HG03060 (cell line): ENCODE data around the gene APOBEC3A.
"Not testable (repeated sequence)": the region's sequence is repeated elsewhere in the genome, so short reads cannot be mapped to it uniquely, and the experiment has no call there.

Source experiments
- ATAC-seq: cut with Tn5 transposase; IDR thresholded peaks from one replicate; pipeline ENCODE4 v1.9.1; 2021; ENCODE audit warnings: low read depth, moderate number of reproducible peaks; ENCODE audit not compliant: unreplicated experiment

The APOBEC3A gene

DNA sequence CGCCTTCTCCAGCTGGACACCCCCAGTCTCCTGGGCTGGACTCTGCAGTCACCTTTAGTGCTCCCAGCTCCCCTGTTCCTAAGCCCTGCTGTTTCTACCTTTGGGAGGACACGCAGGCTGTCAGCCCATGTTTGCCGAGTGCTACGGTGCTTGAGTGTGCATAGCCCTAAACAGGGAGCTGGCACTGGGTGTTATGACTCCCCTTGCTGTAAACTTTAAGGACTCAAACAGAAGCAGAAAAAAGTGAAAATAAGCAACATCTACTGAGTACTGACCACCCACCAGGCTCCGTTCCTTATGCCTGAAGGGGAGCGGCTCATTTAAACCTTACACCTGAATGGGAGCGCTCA lies 17.4 kb downstream of the APOBEC3A start:
- no peak for ATAC-seq

DNA sequence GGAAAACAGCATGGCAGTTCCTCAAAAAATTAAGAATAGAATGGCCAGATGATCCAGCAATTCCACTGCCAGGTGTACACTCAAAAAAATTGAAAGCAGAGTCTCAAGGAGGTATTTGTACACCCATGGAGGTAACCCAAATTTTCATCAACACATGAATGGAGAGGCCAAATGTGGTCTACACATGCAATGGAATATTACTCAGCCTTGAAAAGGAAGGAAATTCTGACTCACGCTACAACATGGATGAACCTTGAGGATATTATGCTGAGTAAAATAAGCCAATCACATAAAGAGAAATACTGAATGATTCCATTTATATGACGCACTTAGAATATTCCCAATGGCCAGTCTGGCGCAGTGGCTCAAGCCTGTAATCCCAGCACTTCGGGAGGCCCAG lies 19.9 kb downstream of the APOBEC3A start:
- not testable (repeated sequence) for ATAC-seq

DNA sequence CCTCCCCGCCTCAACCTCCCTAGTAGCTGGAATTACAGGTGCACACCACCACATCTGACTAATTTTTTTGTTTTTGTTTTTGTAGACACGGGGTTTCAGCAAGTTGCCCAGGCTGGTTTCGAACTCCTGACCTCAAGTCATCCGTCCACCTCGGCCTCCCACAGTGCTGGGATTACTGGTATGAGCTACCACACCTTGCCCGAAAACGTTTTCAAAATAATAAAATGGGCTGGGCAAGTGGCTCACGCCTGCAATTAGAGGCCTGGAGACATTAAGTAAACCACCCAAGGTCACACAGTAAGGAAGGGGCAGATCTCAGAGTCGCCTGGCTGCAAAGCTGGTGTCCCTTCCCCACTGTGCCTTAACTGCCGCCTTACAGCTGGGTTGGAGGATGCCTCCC lies 23.2 kb downstream of the APOBEC3A start:
- ATAC-seq = not testable (repeated sequence)

DNA sequence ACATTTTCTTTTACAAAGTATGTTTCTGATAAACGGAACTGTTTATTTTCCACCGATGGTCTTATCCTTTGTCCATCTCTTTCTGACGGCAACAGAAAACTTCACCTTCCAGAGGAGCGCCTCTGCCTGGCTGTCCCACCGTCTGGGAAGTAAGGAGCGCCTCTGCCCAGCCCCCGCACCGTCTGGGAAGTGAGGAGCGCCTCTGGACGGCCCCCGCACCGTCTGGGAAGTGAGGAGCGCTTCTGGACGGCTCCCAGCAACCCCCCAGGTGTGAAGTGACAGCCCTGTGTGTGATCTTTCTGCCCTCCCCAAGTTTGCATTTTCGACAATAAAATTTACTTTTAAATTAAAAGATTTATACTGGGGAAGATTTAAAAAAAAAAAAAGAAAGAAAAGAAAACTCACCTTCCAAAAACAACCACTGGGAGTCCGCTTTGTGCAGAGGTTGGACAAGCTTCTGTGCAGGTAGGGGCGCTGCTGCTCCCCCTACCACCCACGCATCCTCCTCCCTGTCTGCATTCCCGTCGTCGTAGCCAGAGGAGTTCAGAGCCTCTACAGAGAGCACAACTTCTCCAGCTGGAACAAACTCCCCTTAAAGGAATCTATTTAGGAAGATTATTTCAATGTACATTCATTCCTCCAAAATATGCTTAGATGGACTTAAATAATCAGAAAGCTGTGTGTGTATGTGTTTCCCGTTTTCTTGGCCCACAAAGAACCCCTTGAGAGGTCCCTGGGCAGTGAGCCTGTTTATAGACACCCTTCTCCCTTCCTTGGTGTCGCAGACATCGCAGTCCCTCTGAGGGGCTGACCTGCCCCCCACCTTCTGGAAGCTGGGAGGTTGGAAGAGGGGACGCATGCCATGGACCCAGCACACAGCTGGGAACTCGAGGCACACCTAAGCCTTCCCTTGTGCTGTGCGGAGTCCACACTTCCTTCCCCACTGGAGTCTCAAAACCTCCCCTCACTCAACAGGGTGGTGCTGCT lies 23.9 kb downstream of the APOBEC3A start:
- ATAC-seq = no peak

GRCh38 chr22:38981992-38982927 lies 24.9 kb downstream of the APOBEC3A start, which contains the start of gene APOBEC3B:
Gene APOBEC3B, plus strand, starts transcription at chr22:38982347. Its CDS starts 107 bp downstream, at chr22:38982454.
- no peak for ATAC-seq

- no peak for ATAC-seq
Observed at GRCh38 chr22:38984224-38984623, 26.8 kb downstream of the APOBEC3A start.

GRCh38 chr22:38984784-38985757 lies 27.7 kb downstream of the APOBEC3A start:
- peak; percentile 68 for ATAC-seq

DNA sequence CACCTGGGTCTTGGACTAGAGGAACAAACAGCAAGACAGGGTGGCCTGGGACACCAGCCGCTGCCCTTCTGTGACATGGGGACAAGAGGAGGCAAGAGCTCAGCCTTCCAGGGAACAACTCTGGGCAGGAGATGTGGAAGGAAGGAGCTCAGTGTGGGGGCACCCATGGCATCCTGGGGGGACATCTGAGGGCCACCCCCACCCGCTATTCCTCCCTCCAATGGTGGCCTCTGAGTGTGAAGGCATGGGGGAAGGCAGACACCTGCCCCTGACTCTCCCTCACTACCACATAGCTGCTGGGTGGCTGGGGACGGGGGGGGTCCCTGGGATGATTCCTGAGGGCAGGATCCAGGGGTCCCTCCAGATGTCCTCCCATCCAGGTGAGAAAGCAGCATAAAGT lies 29.2 kb downstream of the APOBEC3A start:
- no peak for ATAC-seq

GRCh38 chr22:38987171-38987895 lies 29.9 kb downstream of the APOBEC3A start:
- no peak for ATAC-seq

DNA sequence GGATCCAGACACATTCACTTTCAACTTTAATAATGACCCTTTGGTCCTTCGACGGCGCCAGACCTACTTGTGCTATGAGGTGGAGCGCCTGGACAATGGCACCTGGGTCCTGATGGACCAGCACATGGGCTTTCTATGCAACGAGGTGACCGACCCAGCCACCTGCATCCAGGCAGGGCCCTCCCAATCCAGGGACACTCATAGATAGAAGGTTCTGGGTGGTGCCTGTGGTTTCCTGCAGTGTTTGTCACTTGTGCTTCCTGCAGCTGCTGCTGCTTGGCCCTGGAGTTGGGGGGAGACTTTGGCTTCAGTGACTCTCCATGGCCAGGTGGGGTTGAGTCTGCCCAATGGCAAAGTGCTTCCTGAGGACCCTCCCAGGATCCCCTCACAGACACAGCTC lies 32.1 kb downstream of the APOBEC3A start:
- ATAC-seq = no peak

GRCh38 chr22:38992871-38993371 lies 35.5 kb downstream of the APOBEC3A start:
- ATAC-seq = not testable (repeated sequence)

DNA sequence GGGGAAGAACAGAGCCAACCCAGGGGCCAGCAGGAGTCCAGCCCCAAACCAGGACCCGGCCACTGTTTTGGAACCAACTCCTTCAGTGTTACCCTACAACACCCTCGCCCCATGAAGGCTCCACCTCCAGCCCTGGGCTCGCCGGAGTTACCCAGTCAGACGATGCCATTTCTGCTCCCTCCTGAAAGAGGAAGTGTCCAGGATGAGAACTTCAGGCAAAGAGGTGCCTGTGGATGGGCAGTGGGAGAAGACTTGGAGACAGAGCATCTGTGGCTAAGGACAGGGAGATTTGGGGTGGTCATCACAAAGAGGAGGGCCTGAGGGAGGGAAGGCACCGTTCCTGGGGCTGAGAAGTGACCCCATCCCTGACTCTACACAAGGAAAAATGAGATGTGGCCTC lies 38.7 kb downstream of the APOBEC3A start:
- no peak for ATAC-seq

DNA sequence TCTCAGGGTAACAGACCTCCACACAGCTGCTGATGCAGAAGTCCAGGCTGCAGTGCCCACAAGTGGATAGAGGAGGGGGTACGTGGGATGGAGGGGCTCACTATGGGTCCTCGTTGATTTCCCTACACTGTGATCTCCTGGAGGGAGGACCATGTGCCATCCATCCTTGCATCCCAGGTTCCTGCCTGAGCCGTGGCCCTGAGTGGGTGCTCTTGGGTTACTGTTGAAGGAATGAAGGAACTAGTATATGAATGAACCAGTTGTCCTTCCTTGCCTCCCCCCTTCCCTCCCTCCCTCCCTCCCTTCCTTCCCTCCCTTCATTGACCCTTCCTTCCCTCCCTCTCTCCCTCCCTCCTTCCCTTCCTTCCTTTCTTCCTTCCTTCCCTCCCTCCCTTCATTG lies 40.1 kb downstream of the APOBEC3A start:
- ATAC-seq = no peak

GRCh38 chr22:39003165-39003638 lies 45.8 kb downstream of the APOBEC3A start:
- ATAC-seq = peak; percentile 57

DNA sequence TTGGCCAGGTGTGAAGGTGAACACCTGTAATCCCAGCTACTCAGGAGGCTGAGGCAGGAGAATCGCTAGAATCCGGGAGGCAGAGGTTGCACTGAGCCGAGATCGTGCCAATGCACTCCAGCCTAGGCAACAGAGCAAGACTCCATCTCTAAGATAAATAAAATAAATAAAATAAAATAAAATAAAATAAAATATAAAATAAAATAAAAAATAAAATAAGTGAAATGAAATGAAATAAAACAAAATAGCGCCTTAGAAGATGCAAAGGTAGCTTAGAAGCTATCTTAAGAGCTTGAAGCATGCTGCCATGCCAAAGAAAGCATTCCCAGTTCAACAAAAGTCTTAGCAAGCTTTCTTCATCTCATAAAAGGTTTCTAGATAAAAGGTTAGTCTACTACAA lies 49.8 kb downstream of the APOBEC3A start:
- no peak for ATAC-seq

GRCh38 chr22:39008271-39008850 lies 51.0 kb downstream of the APOBEC3A start:
- ATAC-seq = not testable (repeated sequence)

GRCh38 chr22:39010946-39011345 lies 53.5 kb downstream of the APOBEC3A start:
- ATAC-seq = no peak
